ENCODE measurements around the gene ANK3. TPM values are rescaled to one million over a fixed set of nuclear protein-coding genes. Genes with fewer than 3 reads are reported as not detected.

The ANK3 gene
- total RNA-seq, 1 donor from 2014 or later, result 35.1 TPM

DNA sequence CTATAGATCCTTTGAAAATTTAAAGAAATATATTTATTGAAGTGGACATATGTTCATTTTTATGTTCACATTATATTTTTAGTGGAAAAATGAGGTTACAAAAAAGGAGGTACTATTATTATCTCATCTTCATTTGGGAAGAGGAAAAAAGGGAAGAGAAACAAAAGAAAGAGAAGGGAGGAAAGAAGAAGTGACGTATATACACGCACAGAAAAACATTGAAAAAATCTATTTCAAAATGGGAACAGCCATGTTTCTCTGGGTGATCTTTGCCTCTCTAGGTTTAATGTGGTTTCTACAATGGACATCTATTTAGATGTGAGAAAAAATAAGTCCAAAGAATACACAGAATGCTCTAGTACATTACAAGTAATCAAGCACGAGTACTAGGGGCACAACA is 14.8 kb downstream of the ANK3 start:
- Mint-ChIP-seq H3K4me3 (ENCODE audit: unreplicated experiment) (no peak overlapping the region), H3K9me3 (ENCODE audit: low read depth) (peaks cover 4% of the 10 kb centered on the region)

DNA sequence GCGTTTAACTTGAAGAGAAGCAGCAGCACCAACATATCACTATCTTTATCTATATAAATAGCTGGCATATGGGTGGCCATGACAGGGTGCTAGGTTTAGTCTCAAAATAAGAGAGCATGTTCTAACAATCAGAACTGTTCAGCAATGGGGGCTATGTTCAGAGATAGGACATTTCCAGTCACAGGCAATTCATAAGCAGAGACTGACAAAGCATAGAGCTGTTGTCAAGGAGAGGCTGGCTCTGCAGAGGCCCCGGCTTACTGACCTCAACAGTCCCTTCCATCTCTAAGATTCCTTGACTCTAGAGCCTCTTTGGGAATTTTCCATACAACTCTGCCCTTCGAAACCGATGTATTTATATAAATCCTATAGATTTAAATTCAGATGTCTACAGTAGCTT is 17.2 kb downstream of the ANK3 start:
- DNase-seq (ENCODE audit: low spot score), result no peak
- H3K4me1 Mint-ChIP-seq (ENCODE audit: low read depth), result peaks cover 31% of the 10 kb centered on the region

More for the DNA sequence above, 14.8 kb downstream of the ANK3 start:
- Mint-ChIP-seq H3K27me3 (ENCODE audit: low read depth) (no peaks in the 10 kb centered on the region), H3K27ac (ENCODE audit: unreplicated experiment) (no peak overlapping the region), H3K36me3 (ENCODE audit: low read depth) (no peaks in the 10 kb centered on the region), H3K4me1 (ENCODE audit: low read depth) (peaks cover 21% of the 10 kb centered on the region)
- TF ChIP-seq, protein P1, sequence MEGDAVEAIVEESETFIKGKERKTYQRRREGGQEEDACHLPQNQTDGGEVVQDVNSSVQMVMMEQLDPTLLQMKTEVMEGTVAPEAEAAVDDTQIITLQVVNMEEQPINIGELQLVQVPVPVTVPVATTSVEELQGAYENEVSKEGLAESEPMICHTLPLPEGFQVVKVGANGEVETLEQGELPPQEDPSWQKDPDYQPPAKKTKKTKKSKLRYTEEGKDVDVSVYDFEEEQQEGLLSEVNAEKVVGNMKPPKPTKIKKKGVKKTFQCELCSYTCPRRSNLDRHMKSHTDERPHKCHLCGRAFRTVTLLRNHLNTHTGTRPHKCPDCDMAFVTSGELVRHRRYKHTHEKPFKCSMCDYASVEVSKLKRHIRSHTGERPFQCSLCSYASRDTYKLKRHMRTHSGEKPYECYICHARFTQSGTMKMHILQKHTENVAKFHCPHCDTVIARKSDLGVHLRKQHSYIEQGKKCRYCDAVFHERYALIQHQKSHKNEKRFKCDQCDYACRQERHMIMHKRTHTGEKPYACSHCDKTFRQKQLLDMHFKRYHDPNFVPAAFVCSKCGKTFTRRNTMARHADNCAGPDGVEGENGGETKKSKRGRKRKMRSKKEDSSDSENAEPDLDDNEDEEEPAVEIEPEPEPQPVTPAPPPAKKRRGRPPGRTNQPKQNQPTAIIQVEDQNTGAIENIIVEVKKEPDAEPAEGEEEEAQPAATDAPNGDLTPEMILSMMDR (IDR thresholded peaks at IDR 0.05), result no peak
- DNase-seq (ENCODE audit: low spot score), result no peak

DNA sequence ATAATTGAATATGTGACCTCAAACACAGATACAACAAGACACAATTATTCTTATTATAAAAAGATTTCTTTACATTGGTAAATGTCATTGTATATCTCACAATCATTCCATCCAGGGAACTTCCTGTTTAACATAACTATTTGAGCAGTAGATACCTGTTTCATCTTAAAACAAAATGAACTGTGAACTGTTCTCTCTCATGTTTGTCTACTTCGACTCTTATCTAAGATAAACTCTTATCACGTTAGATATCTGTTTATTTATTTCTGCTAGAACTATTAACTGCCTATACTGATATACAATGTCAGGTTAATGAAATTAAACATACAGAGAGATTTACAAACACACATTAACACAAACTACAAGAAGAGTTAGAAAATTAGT is 20.1 kb downstream of the ANK3 start:
- DNase-seq (ENCODE audit: low spot score), result no peak
- H3K36me3 Mint-ChIP-seq (ENCODE audit: low read depth), result no peaks in the 10 kb centered on the region
- H3K27ac Mint-ChIP-seq (ENCODE audit: unreplicated experiment), result no peak overlapping the region
- TF ChIP-seq, protein P1 (IDR thresholded peaks at IDR 0.05), result no peak
- H3K4me3 Mint-ChIP-seq (ENCODE audit: unreplicated experiment), result no peak overlapping the region
- H3K4me1 Mint-ChIP-seq (ENCODE audit: low read depth), result peaks cover 37% of the 10 kb centered on the region
- no peaks in the 10 kb centered on the region for H3K9me3 Mint-ChIP-seq (ENCODE audit: low read depth)
- H3K27me3 Mint-ChIP-seq (ENCODE audit: low read depth), result no peaks in the 10 kb centered on the region

More for the DNA sequence above, 17.2 kb downstream of the ANK3 start:
- Mint-ChIP-seq H3K27me3 (ENCODE audit: low read depth) (no peaks in the 10 kb centered on the region), H3K36me3 (ENCODE audit: low read depth) (no peaks in the 10 kb centered on the region), H3K9me3 (ENCODE audit: low read depth) (no peaks in the 10 kb centered on the region), H3K4me3 (ENCODE audit: unreplicated experiment) (no peak overlapping the region), H3K27ac (ENCODE audit: unreplicated experiment) (no peak overlapping the region)
- TF ChIP-seq, protein P1 (IDR thresholded peaks at IDR 0.05), result no peak

DNA sequence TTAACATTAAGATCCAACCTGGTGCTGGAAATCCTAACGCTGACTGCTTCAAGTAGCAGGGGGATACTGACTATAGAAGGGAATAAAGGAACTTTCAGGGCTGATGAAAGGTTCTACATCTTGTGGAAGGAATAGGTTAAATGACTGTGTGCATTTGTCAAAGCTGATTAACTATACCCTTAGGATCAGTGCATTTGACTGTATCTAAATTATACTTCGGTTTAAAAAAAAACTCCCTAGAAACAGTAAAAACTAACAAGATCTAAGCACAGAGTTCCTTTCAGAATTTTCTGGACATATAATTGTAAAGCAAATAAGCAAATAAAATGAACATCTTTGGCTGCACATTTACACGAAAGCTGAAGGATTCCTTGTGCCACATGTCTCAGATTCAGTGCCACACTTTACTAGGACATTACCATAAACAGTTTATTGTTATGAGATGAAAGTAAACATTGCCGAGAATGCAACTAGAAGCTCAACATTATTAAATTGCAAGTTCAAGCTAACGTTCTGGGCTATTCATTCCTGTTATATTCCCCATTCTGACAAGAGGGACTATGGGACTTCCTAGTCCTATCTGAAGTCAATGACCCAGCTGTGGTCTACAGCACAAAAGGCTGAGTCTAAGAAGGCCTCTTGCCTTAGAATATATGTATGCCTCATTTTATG is 20.7 kb downstream of the ANK3 start:
- H3K27me3 Mint-ChIP-seq (ENCODE audit: low read depth), result no peaks in the 10 kb centered on the region

DNA sequence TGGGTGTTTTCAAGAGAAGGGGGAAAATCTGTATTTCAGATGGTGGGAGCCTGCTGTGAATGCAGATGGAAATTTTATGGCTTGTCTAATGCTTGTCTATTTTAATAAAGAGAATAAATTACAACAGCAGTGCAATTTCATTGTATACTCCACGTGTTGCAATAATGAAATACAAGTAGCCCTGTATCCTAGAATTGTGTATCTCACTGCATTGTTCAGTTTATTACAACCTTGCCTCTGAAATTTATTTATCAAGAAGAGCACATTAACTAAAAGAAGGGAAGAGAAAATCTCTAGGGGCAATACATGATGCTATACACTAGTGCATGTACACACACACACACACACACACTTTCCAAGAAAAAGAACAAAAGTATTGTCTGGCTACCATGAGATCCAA is 21.8 kb downstream of the ANK3 start:
- peaks cover 43% of the 10 kb centered on the region for H3K4me1 Mint-ChIP-seq (ENCODE audit: low read depth)
- H3K9me3 Mint-ChIP-seq (ENCODE audit: low read depth), result no peaks in the 10 kb centered on the region
- no peaks in the 10 kb centered on the region for H3K27me3 Mint-ChIP-seq (ENCODE audit: low read depth)
- no peak for DNase-seq (ENCODE audit: low spot score)
- H3K27ac Mint-ChIP-seq (ENCODE audit: unreplicated experiment), result no peak overlapping the region
- TF ChIP-seq, protein P1 (IDR thresholded peaks at IDR 0.05), result no peak
- H3K4me3 Mint-ChIP-seq (ENCODE audit: unreplicated experiment), result no peak overlapping the region
- no peaks in the 10 kb centered on the region for H3K36me3 Mint-ChIP-seq (ENCODE audit: low read depth)

More for the DNA sequence above, 20.7 kb downstream of the ANK3 start:
- Mint-ChIP-seq H3K4me1 (ENCODE audit: low read depth) (peaks cover 37% of the 10 kb centered on the region), H3K27ac (ENCODE audit: unreplicated experiment) (no peak overlapping the region), H3K4me3 (ENCODE audit: unreplicated experiment) (no peak overlapping the region), H3K9me3 (ENCODE audit: low read depth) (no peaks in the 10 kb centered on the region), H3K36me3 (ENCODE audit: low read depth) (no peaks in the 10 kb centered on the region)
- TF ChIP-seq, protein P1 (IDR thresholded peaks at IDR 0.05), result no peak
- DNase-seq (ENCODE audit: low spot score), result no peak
